ENCODE results near the gene RPTOR. TPM values are rescaled to one million over a fixed set of nuclear protein-coding genes. Genes with fewer than 3 reads are reported as not detected.

Gene RPTOR
- total RNA-seq, 1 experiment from 2014 or later: 66.7 TPM

- no peaks in the 10 kb centered on the region for H3K27me3 Mint-ChIP-seq (ENCODE audit: insufficient read depth, unreplicated experiment)
Observed at GRCh38 chr17:80836971-80837481, 292.4 kb downstream of the RPTOR start.

GRCh38 chr17:80837711-80838110, 293.1 kb downstream of the RPTOR start:
- Mint-ChIP-seq H3K9me3 (ENCODE audit: unreplicated experiment) (no peaks in the 10 kb centered on the region), H3K4me3 (ENCODE audit: unreplicated experiment) (no peak overlapping the region), H3K27me3 (ENCODE audit: insufficient read depth, unreplicated experiment) (no peaks in the 10 kb centered on the region), H3K36me3 (ENCODE audit: insufficient read depth, unreplicated experiment) (peaks cover 36% of the 10 kb centered on the region), H3K27ac (ENCODE audit: unreplicated experiment) (no peak overlapping the region), H3K4me1 (ENCODE audit: low read depth, unreplicated experiment) (peaks cover 7% of the 10 kb centered on the region)
- TF ChIP-seq CTCF (IDR thresholded peaks at IDR 0.05; ENCODE audit: insufficient read depth in 1 of 2, low read depth in 1 of 2, low read length in 1 of 2, severe bottlenecking in 1 of 2, unreplicated experiment in 1 of 2): no peak
- Histone ChIP-seq H3K9me3 (no peaks in the 10 kb centered on the region), H3K27me3 (replicated peaks; ENCODE audit: control insufficient read depth, insufficient read depth, low read length) (no peaks in the 10 kb centered on the region), H3K36me3 (ENCODE audit: control insufficient read depth, insufficient read depth, low read length) (no peaks in the 10 kb centered on the region; the same call in none of the 2 replicates), H3K4me1 (peaks cover 6% of the 10 kb centered on the region), H3K4me3 (ENCODE audit: low read depth, low read length) (no peak overlapping the region)
- DNase-seq: no peak
- ChIA-PET POLR2A (no interaction called here), CTCF (no interaction called here)
- no TSS peak for BruUV-seq (replicated peaks)
- intact Hi-C loops (cut with micrococcal nuclease; ENCODE audit: unreplicated experiment): no loop called here

More at GRCh38 chr17:80836971-80837481, 292.4 kb downstream of the RPTOR start:
- ChIA-PET CTCF (interaction anchor here (0.6 kb wide), 1 partner anchor 146 kb away, joined by 4 read pairs; no protein-coding TSS in a partner anchor), POLR2A (no interaction called here)
- H3K9me3 Mint-ChIP-seq (ENCODE audit: unreplicated experiment): no peaks in the 10 kb centered on the region
- Histone ChIP-seq H3K36me3 (ENCODE audit: control insufficient read depth, insufficient read depth, low read length) (no peaks in the 10 kb centered on the region; the same call in none of the 2 replicates), H3K4me3 (ENCODE audit: low read depth, low read length) (no peak overlapping the region), H3K27me3 (replicated peaks; ENCODE audit: control insufficient read depth, insufficient read depth, low read length) (no peaks in the 10 kb centered on the region), H3K4me1 (peaks cover 13% of the 10 kb centered on the region), H3K9me3 (no peaks in the 10 kb centered on the region)
- H3K4me3 Mint-ChIP-seq (ENCODE audit: unreplicated experiment): no peak overlapping the region
- H3K4me1 Mint-ChIP-seq (ENCODE audit: low read depth, unreplicated experiment): peaks cover 13% of the 10 kb centered on the region
- peak overlapping the region; percentile 46 for H3K27ac Mint-ChIP-seq (ENCODE audit: unreplicated experiment)
- peaks cover 41% of the 10 kb centered on the region for H3K36me3 Mint-ChIP-seq (ENCODE audit: insufficient read depth, unreplicated experiment)
- intact Hi-C loops (cut with micrococcal nuclease; ENCODE audit: unreplicated experiment): no loop called here
- BruUV-seq (replicated peaks): no TSS peak
- no peak for TF ChIP-seq CTCF (IDR thresholded peaks at IDR 0.05; ENCODE audit: insufficient read depth in 1 of 2, low read depth in 1 of 2, low read length in 1 of 2, severe bottlenecking in 1 of 2, unreplicated experiment in 1 of 2)
- no peak for DNase-seq

GRCh38 chr17:80838311-80839025, 293.8 kb downstream of the RPTOR start:
- Mint-ChIP-seq H3K27me3 (ENCODE audit: insufficient read depth, unreplicated experiment) (no peaks in the 10 kb centered on the region), H3K4me1 (ENCODE audit: low read depth, unreplicated experiment) (no peaks in the 10 kb centered on the region), H3K9me3 (ENCODE audit: unreplicated experiment) (no peaks in the 10 kb centered on the region), H3K4me3 (ENCODE audit: unreplicated experiment) (no peak overlapping the region), H3K27ac (ENCODE audit: unreplicated experiment) (peak overlapping the region; percentile 57), H3K36me3 (ENCODE audit: insufficient read depth, unreplicated experiment) (peaks cover 31% of the 10 kb centered on the region)
- no peak overlapping the region for H3K4me3 ChIP-seq (ENCODE audit: low read depth, low read length)
- intact Hi-C loops (cut with micrococcal nuclease; ENCODE audit: unreplicated experiment): no loop called here
- TF ChIP-seq CTCF (IDR thresholded peaks at IDR 0.05; ENCODE audit: insufficient read depth in 1 of 2, low read depth in 1 of 2, low read length in 1 of 2, severe bottlenecking in 1 of 2, unreplicated experiment in 1 of 2): no peak
- peaks cover 3% of the 10 kb centered on the region for H3K4me1 ChIP-seq
- ChIA-PET POLR2A (no interaction called here), CTCF (no interaction called here)
- no peaks in the 10 kb centered on the region for H3K27me3 ChIP-seq (replicated peaks; ENCODE audit: control insufficient read depth, insufficient read depth, low read length)
- no peak for DNase-seq
- no peaks in the 10 kb centered on the region for H3K9me3 ChIP-seq
- BruUV-seq (replicated peaks): no TSS peak
- no peaks in the 10 kb centered on the region; the same call in none of the 2 replicates for H3K36me3 ChIP-seq (ENCODE audit: control insufficient read depth, insufficient read depth, low read length)
